GM12878 (cell line): Measurements from ENCODE around the gene KLLN. TPM values are rescaled to one million over a fixed set of nuclear protein-coding genes. Genes with fewer than 3 reads are reported as not detected.

Source experiments
- ATF7 ChIP-seq: fragments of 450-650 bp; IDR thresholded peaks from 2 replicates; pipeline ENCODE4 v1.6.1; 2016; ENCODE audit warnings: low read depth, mild to moderate bottlenecking
- BRCA1 ChIP-seq: IDR thresholded peaks from 2 replicates; pipeline ENCODE4 v1.6.1; 2011; ENCODE audit warnings: low read depth, low read length, improper control_type of control experiment
- CBFB ChIP-seq: IDR thresholded peaks from 2 replicates; pipeline ENCODE4 v1.6.1; 2016; ENCODE audit warnings: antibody characterized with exemption, low read depth
- E4F1 ChIP-seq: fragments of 450-650 bp; IDR thresholded peaks from 2 replicates; pipeline ENCODE4 v1.6.1; 2018; ENCODE audit warnings: borderline replicate concordance, mild to moderate bottlenecking; ENCODE audit not compliant: partially characterized antibody
- ESRRA ChIP-seq: IDR thresholded peaks from 2 replicates; pipeline ENCODE4 v1.6.1; 2012; ENCODE audit warnings: mild to moderate bottlenecking, low read length, improper control_type of control experiment
- EZH2 ChIP-seq: IDR thresholded peaks from 2 replicates; pipeline ENCODE4 v1.6.1; 2012; ENCODE audit warnings: low read depth, mild to moderate bottlenecking, control low read depth, inconsistent platforms, low read length, borderline replicate concordance; ENCODE audit not compliant: control insufficient read depth
- FOXK2 ChIP-seq: fragments of 450-650 bp; IDR thresholded peaks from 2 replicates; pipeline ENCODE4 v1.6.1; 2017; ENCODE audit warnings: mild to moderate bottlenecking, moderate library complexity
- HCFC1 ChIP-seq: fragments of 150-350 bp; IDR thresholded peaks from 2 replicates; pipeline ENCODE4 v1.6.1; 2014; ENCODE audit warnings: low read length
- HDAC2 ChIP-seq: fragments of 200-600 bp; sonication (generic); IDR thresholded peaks from 2 replicates; pipeline ENCODE4 v1.6.1; 2017
- MXI1 ChIP-seq: fragments of 150-350 bp; IDR thresholded peaks from 2 replicates; pipeline ENCODE4 v1.6.1; 2011; ENCODE audit warnings: low read depth, mild to moderate bottlenecking, inconsistent platforms, low read length, improper control_type of control experiment
- NR2C2 ChIP-seq: IDR thresholded peaks from 2 replicates; pipeline ENCODE4 v1.6.1; 2011; ENCODE audit warnings: borderline replicate concordance, low read depth; ENCODE audit not compliant: control insufficient read depth, insufficient read length
- PRDM15 ChIP-seq: fragments of 450-650 bp; formaldehyde crosslinking; IDR thresholded peaks from 2 replicates; pipeline ENCODE4 v1.4.0; 2020; ENCODE audit warnings: mild to moderate bottlenecking, moderate library complexity
- STAT1 ChIP-seq: fragments of 450-650 bp; conservative IDR thresholded peaks from 2 replicates; pipeline ENCODE4 v1.6.1; 2014; ENCODE audit warnings: antibody characterized with exemption, mild to moderate bottlenecking
- TARDBP ChIP-seq: IDR thresholded peaks from 2 replicates; pipeline ENCODE4 v1.6.1; 2016; ENCODE audit warnings: borderline replicate concordance
- YBX1 ChIP-seq: fragments of 450-650 bp; IDR thresholded peaks from 2 replicates; pipeline ENCODE4 v1.6.1; 2016; ENCODE audit warnings: antibody characterized with exemption
- ZNF687 ChIP-seq: fragments of 450-650 bp; IDR thresholded peaks from 2 replicates; pipeline ENCODE4 v1.6.1; 2017; ENCODE audit warnings: mild to moderate bottlenecking, moderate library complexity
- polyA plus RNA-seq, 11 experiments: library from polyadenylated mRNA; depleted of rRNA in 4 of 11; unstranded in 6 of 11; stranded (reverse) in 5 of 11; fragments of >200 nt; fragmentation: Nextera tagmentation in 4 of 11; fragmentation: Illumina TruSeq in 1 of 11; extraction: Ambion mirVana in 4 of 11; extraction: Trizol in 1 of 11; gene quantifications; 1 replicate in 1 of 11; 2 replicates in 10 of 11; pipeline versions ENCODE4 v1.2.1 to v1.2.3, GENCODE V29; 2011 to 2016; ENCODE audit warnings: inconsistent platforms in 2 of 11, missing spikeins in 2 of 11, low read depth in 1 of 11
- total RNA-seq, 4 experiments: library from RNA; depleted of rRNA in 3 of 4; stranded (reverse); fragments of >200 nt in 3 of 4; fragmentation: Illumina TruSeq in 1 of 4; extraction: Trizol in 1 of 4; gene quantifications; 2 replicates each; pipeline versions ENCODE4 v1.2.1 to v1.2.3, GENCODE V29; 2013 to 2021

The KLLN gene
- total and polyA plus RNA-seq, 10 of the 15 experiments (the other 5 are each of a cell fraction or from before 2014, with no cell fraction given) = 0.87 to 2.2 (median 1.7) TPM

GRCh38 chr10:87860156-87860795 is 3.1 kb downstream of the KLLN start (continued):
- no peak for TF ChIP-seq PRDM15 (CRISPR knock-in tag)
- TF ChIP-seq CBFB = no peak
- no peak for TF ChIP-seq E4F1
- TF ChIP-seq NR2C2 = no peak
- TF ChIP-seq ATF7 = no peak
- no peak for TF ChIP-seq STAT1
- TF ChIP-seq ZNF687 = no peak
- TF ChIP-seq HCFC1 = no peak
- TF ChIP-seq EZH2 = no peak
- TF ChIP-seq TARDBP = no peak
- TF ChIP-seq HDAC2 = no peak
- no peak for TF ChIP-seq FOXK2
- no peak for TF ChIP-seq MXI1
- TF ChIP-seq BRCA1 = no peak
- no peak for TF ChIP-seq ESRRA
- TF ChIP-seq YBX1 = no peak
